Loucy (cell line): ENCODE results near the gene SRC.

Source experiments
- EZH2phosphoT487 ChIP-seq: fragments of 200-600 bp; IDR thresholded peaks from 2 replicates; pipeline ENCODE4 v1.6.1; 2018; ENCODE audit warnings: antibody characterized with exemption, mild to moderate bottlenecking, moderate library complexity, borderline replicate concordance
- TF ChIP-seq, protein P1 (sequence below): fragments of 200-600 bp; sonication (generic); conservative IDR thresholded peaks from 2 replicates; pipeline ENCODE4 v1.5.1; 2014; ENCODE audit warnings: mild to moderate bottlenecking, antibody characterized with exemption, low read length

DNA sequence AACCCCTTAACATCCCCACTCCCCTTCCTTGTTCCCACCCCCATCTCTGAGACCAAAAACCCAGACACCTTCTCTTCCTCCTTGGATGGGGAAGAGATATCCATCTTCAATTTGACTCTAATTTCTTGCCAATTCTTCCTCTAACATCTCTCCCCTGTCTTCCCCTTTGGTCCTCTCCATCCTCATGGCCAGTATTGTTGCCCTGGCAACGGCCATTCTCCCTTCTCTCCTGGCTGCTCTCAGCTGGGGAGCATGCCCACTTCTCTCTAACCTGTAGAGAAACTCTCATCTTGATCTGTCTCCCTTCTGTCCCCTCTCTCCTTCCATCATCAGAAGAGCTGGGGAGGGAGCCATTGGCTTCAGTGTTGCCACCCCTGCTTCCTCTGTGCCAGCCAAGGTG lies 86.7 kb downstream of the SRC start:
- TF ChIP-seq, protein P1, sequence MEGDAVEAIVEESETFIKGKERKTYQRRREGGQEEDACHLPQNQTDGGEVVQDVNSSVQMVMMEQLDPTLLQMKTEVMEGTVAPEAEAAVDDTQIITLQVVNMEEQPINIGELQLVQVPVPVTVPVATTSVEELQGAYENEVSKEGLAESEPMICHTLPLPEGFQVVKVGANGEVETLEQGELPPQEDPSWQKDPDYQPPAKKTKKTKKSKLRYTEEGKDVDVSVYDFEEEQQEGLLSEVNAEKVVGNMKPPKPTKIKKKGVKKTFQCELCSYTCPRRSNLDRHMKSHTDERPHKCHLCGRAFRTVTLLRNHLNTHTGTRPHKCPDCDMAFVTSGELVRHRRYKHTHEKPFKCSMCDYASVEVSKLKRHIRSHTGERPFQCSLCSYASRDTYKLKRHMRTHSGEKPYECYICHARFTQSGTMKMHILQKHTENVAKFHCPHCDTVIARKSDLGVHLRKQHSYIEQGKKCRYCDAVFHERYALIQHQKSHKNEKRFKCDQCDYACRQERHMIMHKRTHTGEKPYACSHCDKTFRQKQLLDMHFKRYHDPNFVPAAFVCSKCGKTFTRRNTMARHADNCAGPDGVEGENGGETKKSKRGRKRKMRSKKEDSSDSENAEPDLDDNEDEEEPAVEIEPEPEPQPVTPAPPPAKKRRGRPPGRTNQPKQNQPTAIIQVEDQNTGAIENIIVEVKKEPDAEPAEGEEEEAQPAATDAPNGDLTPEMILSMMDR = no peak
- TF ChIP-seq EZH2phosphoT487 = no peak
